ENCODE measurements around the gene UNC79.

UNC79 gene

DNA sequence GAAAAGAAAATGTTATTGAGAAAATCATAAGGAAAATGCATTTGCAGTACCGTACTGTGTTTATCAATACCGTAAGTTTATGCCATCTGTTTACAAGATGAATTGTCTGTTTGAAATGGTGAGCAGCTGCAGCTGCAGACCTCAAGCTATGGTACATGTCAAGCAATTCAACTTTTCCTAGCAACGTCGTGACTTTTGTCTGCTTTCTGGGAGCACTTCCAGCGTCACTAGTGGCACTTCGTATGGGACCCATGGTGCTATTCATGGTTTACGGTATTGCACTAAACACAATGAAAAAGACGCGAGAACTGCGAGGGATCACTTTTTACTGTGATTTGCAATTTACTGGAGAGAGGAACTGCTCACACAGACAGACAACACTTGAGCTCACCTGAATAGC is 160.8 kb downstream of the UNC79 start:
- TF ChIP-seq, protein P1, sequence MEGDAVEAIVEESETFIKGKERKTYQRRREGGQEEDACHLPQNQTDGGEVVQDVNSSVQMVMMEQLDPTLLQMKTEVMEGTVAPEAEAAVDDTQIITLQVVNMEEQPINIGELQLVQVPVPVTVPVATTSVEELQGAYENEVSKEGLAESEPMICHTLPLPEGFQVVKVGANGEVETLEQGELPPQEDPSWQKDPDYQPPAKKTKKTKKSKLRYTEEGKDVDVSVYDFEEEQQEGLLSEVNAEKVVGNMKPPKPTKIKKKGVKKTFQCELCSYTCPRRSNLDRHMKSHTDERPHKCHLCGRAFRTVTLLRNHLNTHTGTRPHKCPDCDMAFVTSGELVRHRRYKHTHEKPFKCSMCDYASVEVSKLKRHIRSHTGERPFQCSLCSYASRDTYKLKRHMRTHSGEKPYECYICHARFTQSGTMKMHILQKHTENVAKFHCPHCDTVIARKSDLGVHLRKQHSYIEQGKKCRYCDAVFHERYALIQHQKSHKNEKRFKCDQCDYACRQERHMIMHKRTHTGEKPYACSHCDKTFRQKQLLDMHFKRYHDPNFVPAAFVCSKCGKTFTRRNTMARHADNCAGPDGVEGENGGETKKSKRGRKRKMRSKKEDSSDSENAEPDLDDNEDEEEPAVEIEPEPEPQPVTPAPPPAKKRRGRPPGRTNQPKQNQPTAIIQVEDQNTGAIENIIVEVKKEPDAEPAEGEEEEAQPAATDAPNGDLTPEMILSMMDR (IDR thresholded peaks at IDR 0.05; ENCODE audit: low read depth, low read length): no peak
- no peaks in the 10 kb centered on the region for H3K27me3 ChIP-seq (ENCODE audit: insufficient read depth, low read depth, severe bottlenecking)
- no peak for DNase-seq
- no peak overlapping the region for H3K27ac ChIP-seq
- no peak overlapping the region for H3K4me3 ChIP-seq (ENCODE audit: low read depth, low read length)
- H3K9me3 ChIP-seq (ENCODE audit: severe bottlenecking): no peaks in the 10 kb centered on the region
- no peaks in the 10 kb centered on the region; the same call in 1 of the 2 replicates for H3K36me3 ChIP-seq

DNA sequence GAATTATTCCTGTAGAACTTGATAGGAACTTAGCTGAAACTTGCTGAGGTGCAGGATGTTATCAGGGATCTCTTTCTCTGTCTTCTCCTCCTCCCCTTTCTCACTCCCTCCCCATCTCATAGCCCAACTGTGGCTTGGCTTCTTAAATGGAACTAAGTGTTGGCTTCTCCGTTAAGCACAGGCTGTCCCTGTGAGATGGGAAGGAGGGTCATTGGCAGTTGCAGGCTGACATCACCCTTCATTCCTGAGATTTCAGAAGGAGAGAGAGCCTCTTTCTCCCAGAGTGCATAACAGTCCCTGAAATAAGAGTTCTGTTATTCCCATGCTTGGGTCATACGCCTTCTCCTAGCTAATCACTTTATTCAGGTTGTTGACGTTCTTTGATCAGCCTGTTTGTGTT is 162.0 kb downstream of the UNC79 start:
- TF ChIP-seq, protein P1 (IDR thresholded peaks at IDR 0.05; ENCODE audit: low read depth, low read length): no peak
- Histone ChIP-seq H3K36me3 (peaks cover 3% of the 10 kb centered on the region), H3K27me3 (ENCODE audit: insufficient read depth, low read depth, severe bottlenecking) (no peaks in the 10 kb centered on the region), H3K27ac (no peak overlapping the region), H3K4me3 (ENCODE audit: low read depth, low read length) (no peak overlapping the region), H3K9me3 (ENCODE audit: severe bottlenecking) (no peaks in the 10 kb centered on the region)
- no peak for DNase-seq

DNA sequence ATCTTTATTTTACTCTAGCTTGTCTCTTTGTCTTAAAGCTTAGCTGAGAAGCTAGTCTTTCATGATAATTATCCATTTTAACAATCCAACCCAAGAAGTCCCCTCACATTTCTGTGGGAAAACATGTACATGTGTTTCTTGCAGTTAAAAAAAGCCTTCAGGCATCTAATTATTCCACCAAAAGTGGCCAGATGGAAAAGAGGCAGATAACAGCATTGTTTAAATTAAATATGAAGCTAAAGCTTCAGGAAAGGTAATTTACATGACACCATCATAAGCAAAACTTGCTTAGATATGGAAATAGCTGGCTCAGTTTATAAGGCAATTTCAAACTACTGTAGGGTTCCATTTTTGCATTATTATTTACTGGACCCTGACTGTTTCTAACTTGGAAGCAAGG is 175.4 kb downstream of the UNC79 start:
- H3K27ac ChIP-seq: no peak overlapping the region; the same call in 1 of the 2 replicates
- no peaks in the 10 kb centered on the region for H3K27me3 ChIP-seq (ENCODE audit: insufficient read depth, low read depth, severe bottlenecking)
- H3K9me3 ChIP-seq (ENCODE audit: severe bottlenecking): no peaks in the 10 kb centered on the region
- TF ChIP-seq, protein P1 (IDR thresholded peaks at IDR 0.05; ENCODE audit: low read depth, low read length): no peak
- DNase-seq: no peak
- H3K36me3 ChIP-seq: peaks cover 4% of the 10 kb centered on the region; the same call in 1 of the 2 replicates
- no peak overlapping the region for H3K4me3 ChIP-seq (ENCODE audit: low read depth, low read length)

DNA sequence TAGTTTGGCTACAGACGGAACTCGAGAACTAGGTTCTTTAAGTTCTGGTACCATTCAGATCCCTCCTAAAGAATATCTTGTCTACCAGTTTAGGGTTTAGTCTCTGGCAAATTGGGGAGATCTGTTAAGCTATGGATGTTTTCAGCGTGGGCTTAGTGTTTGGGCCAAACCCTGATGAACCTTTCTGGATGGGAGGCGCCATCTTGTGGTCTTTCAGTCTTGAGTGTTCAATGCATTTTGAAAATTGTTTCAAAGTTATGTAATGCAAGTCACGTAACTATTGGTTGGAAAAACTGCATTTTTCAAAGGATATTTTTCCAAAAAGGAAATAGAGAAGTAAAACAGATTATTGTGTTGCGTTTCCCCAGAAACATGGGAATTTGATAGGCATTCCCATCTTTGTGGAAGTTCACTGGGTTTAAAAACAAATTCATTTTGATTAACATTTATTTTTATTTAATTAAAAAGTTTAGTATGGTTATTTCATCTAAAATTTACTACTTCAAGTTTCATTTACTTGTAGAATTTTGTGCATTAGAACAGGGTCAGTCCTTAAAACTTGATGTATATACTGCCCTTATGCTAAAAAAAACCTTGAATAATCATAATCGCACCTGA is 188.5 kb downstream of the UNC79 start:
- Histone ChIP-seq H3K27me3 (ENCODE audit: insufficient read depth, low read depth, severe bottlenecking) (no peaks in the 10 kb centered on the region), H3K36me3 (peaks cover 27% of the 10 kb centered on the region), H3K4me3 (ENCODE audit: low read depth, low read length) (no peak overlapping the region), H3K9me3 (ENCODE audit: severe bottlenecking) (no peaks in the 10 kb centered on the region), H3K27ac (no peak overlapping the region)
- DNase-seq: peak; percentile 33
- TF ChIP-seq, protein P1 (IDR thresholded peaks at IDR 0.05; ENCODE audit: low read depth, low read length): peak; percentile 63

DNA sequence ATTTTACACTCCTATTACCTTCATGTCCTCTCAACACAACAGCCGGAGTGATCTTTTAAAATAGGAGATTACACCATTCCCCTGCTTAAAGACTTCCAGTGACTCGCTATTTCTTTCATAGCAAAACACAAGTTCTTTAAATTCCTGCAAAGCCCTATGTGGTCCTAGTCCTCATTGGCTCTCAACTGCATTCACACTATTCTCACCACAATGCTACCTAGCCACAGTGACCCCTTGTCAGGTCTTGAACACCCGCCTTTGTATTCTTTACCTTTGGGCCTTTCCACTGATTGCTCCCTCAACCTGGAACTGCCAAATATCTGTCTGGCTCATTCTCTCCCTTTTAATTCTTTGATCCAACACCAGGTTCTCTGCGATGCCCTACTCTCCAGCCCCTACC is 197.3 kb downstream of the UNC79 start:
- Histone ChIP-seq H3K27me3 (ENCODE audit: insufficient read depth, low read depth, severe bottlenecking) (no peaks in the 10 kb centered on the region), H3K4me3 (ENCODE audit: low read depth, low read length) (no peak overlapping the region), H3K9me3 (ENCODE audit: severe bottlenecking) (no peaks in the 10 kb centered on the region), H3K27ac (no peak overlapping the region), H3K36me3 (peaks cover under 1% of the 10 kb centered on the region; the same call in 1 of the 2 replicates)
- no peak for DNase-seq
- TF ChIP-seq, protein P1 (IDR thresholded peaks at IDR 0.05; ENCODE audit: low read depth, low read length): no peak

DNA sequence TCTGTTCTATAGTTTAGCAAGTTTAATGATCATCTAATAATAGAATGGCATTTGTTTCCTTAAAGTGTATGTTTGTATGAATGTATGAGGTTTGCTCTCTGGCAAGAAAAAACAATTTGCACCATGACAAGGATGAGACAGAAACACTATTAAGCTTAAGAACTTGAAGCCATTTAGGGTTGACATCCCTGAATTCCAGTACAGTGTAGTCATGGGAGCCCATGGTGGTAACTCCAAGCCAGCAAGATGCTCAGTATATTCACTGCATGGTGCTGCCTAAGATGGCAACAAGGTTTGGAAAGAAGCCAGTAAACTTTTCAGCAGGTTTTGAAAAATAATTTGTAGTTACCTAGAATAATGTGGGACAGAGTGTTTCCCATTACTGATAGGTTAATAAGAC is 198.9 kb downstream of the UNC79 start:
- H3K36me3 ChIP-seq: no peaks in the 10 kb centered on the region; the same call in 1 of the 2 replicates
- TF ChIP-seq, protein P1 (IDR thresholded peaks at IDR 0.05; ENCODE audit: low read depth, low read length): no peak
- no peak overlapping the region for H3K4me3 ChIP-seq (ENCODE audit: low read depth, low read length)
- H3K27ac ChIP-seq: no peak overlapping the region
- DNase-seq: no peak
- no peaks in the 10 kb centered on the region for H3K27me3 ChIP-seq (ENCODE audit: insufficient read depth, low read depth, severe bottlenecking)
- no peaks in the 10 kb centered on the region for H3K9me3 ChIP-seq (ENCODE audit: severe bottlenecking)
